ENCODE results near the gene TOR3A.

The TOR3A gene

GRCh38 chr1:179141592-179142251 is 59.9 kb downstream of the TOR3A start:
- Histone ChIP-seq H3K4me2 (peak overlapping the region; percentile 65), H3K36me3 (peaks cover 21% of the 10 kb centered on the region), H3K4me3 (no peak overlapping the region), H3K9ac (no peak overlapping the region), H4K20me1 (no peaks in the 10 kb centered on the region), H3K27me3 (no peaks in the 10 kb centered on the region), H3K4me1 (peaks cover 26% of the 10 kb centered on the region), H3K27ac (peak overlapping the region; percentile 33; the same call in 1 of the 2 replicates), H3K9me3 (peaks cover 9% of the 10 kb centered on the region)
- no peak for TF ChIP-seq Cebpa-rat (IDR thresholded peaks at IDR 0.05)

DNA sequence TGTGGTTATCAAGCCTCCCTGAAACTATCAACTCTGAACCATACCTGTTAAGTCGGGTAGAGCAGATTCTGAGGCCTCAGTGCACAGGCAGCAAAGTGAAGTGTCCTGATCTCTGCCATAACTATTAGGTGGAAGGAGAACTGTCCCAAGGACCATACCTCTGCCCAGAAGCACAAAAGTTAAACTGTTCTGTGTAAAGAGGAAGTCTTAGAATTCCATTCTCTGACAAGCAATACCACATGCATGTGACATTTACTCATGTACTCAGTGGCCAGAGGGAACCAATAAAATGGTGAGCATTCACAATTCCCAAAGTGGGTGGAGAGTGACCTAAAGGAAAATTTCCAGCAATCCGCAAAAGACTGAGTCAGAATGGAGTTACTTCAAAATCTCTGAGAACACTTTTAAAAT is 61.0 kb downstream of the TOR3A start:
- no peak for TF ChIP-seq Cebpa-rat (IDR thresholded peaks at IDR 0.05)
- peaks cover 14% of the 10 kb centered on the region for H3K9me3 ChIP-seq
- peaks cover 29% of the 10 kb centered on the region for H3K36me3 ChIP-seq
- H3K27me3 ChIP-seq, result no peaks in the 10 kb centered on the region
- peaks cover 26% of the 10 kb centered on the region for H3K4me1 ChIP-seq
- H4K20me1 ChIP-seq, result no peaks in the 10 kb centered on the region
- no peak overlapping the region for H3K4me3 ChIP-seq
- peak overlapping the region; percentile 39 for H3K4me2 ChIP-seq
- H3K9ac ChIP-seq, result no peak overlapping the region
- no peak overlapping the region for H3K27ac ChIP-seq

DNA sequence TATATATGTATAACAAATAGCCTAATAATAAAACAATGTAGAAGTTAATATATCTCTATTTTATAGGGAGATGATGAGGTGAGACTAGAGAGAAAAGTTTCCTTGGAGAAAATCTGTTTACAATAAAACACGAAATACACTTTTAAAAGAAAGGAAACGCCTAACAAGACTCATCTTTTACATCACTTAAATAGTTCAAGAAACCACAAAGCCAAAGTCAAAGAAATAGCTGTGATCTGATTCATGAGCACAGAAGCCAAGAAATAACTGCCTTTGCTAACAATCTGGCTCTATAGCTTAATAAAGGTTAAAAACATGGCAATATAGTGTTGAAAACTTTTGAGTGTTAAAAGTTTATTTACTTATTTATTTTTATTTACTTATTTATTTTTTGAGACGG is 61.5 kb downstream of the TOR3A start:
- Histone ChIP-seq H3K9ac (no peak overlapping the region), H3K4me1 (peaks cover 26% of the 10 kb centered on the region), H3K9me3 (peaks cover 19% of the 10 kb centered on the region), H3K4me3 (no peak overlapping the region), H4K20me1 (no peaks in the 10 kb centered on the region), H3K27me3 (no peaks in the 10 kb centered on the region), H3K36me3 (peaks cover 33% of the 10 kb centered on the region), H3K27ac (no peak overlapping the region), H3K4me2 (peak overlapping the region; percentile 39)
- TF ChIP-seq Cebpa-rat (IDR thresholded peaks at IDR 0.05), result no peak

- Histone ChIP-seq H3K9ac (no peak overlapping the region), H3K4me3 (no peak overlapping the region), H3K27ac (no peak overlapping the region), H3K27me3 (no peaks in the 10 kb centered on the region), H3K4me1 (peaks cover 26% of the 10 kb centered on the region), H3K36me3 (peaks cover 43% of the 10 kb centered on the region), H3K9me3 (peaks cover 28% of the 10 kb centered on the region), H4K20me1 (no peaks in the 10 kb centered on the region), H3K4me2 (no peak overlapping the region)
- TF ChIP-seq Cebpa-rat (IDR thresholded peaks at IDR 0.05), result no peak
These were observed 62.8 kb downstream of the TOR3A start for GRCh38 chr1:179144626-179145025.

- peaks cover 26% of the 10 kb centered on the region for H3K4me1 ChIP-seq
- peaks cover 32% of the 10 kb centered on the region for H3K9me3 ChIP-seq
- peaks cover 42% of the 10 kb centered on the region for H3K36me3 ChIP-seq
- H3K4me2 ChIP-seq, result no peak overlapping the region
- no peak for TF ChIP-seq Cebpa-rat (IDR thresholded peaks at IDR 0.05)
- no peaks in the 10 kb centered on the region for H4K20me1 ChIP-seq
- H3K4me3 ChIP-seq, result no peak overlapping the region
- H3K9ac ChIP-seq, result no peak overlapping the region
- H3K27ac ChIP-seq, result no peak overlapping the region
- H3K27me3 ChIP-seq, result no peaks in the 10 kb centered on the region
These were observed 63.7 kb downstream of the TOR3A start for GRCh38 chr1:179145521-179145920.

Data from BLaER1 (cell line).